Astrocyte (in vitro differentiated cells and primary cell): ENCODE data around the gene HSD3B7. TPM values are rescaled to one million over a fixed set of nuclear protein-coding genes. Genes with fewer than 3 reads are reported as not detected.

Experiments used
- DNase-seq: peaks from one replicate; pipeline ENCODE4 v3.0.0-alpha.2; 2010; ENCODE audit warnings: low read depth
- FAIRE-seq: peaks from 2 replicates; lab custom pipeline; 2011; peaks lifted over from hg19 to GRCh38; lab: Jason Lieb, UNC
- H2AFZ ChIP-seq: 2 replicates; pipeline ENCODE4 v1.6.0; 2012; ENCODE audit warnings: low read depth, low read length, inconsistent platforms
- H3K27ac ChIP-seq: 2 replicates; pipeline ENCODE4 v1.5.1; 2011; ENCODE audit warnings: low read depth, low read length, inconsistent platforms
- H3K27me3 ChIP-seq: 2 replicates; pipeline ENCODE4 v1.6.0; 2011; ENCODE audit warnings: low read length, inconsistent platforms; ENCODE audit not compliant: insufficient read depth
- H3K36me3 ChIP-seq: 2 replicates; pipeline ENCODE4 v1.5.1; 2011; ENCODE audit warnings: low read length, inconsistent platforms; ENCODE audit not compliant: insufficient read depth
- H3K4me1 ChIP-seq: 2 replicates; pipeline ENCODE4 v1.5.1; 2011; ENCODE audit warnings: low read length, inconsistent platforms; ENCODE audit not compliant: insufficient read depth
- H3K4me2 ChIP-seq: 2 replicates; pipeline ENCODE4 v1.6.0; 2012; ENCODE audit warnings: low read length, inconsistent platforms
- H3K4me3 ChIP-seq: 2 replicates; pipeline ENCODE4 v1.5.1; 2011; ENCODE audit warnings: low read depth, mild to moderate bottlenecking, low read length, inconsistent platforms; ENCODE audit not compliant: insufficient read depth
- H3K79me2 ChIP-seq: 2 replicates; pipeline ENCODE4 v1.6.0; 2012; ENCODE audit warnings: mild to moderate bottlenecking, low read length, inconsistent platforms; ENCODE audit not compliant: insufficient read depth
- H3K9ac ChIP-seq: 2 replicates; pipeline ENCODE4 v1.6.0; 2012; ENCODE audit warnings: mild to moderate bottlenecking, low read length, inconsistent platforms
- H3K9me3 ChIP-seq: 2 replicates; pipeline ENCODE4 v1.5.1; 2012; ENCODE audit warnings: low read depth, mild to moderate bottlenecking, low read length, inconsistent platforms; ENCODE audit not compliant: insufficient read depth
- H4K20me1 ChIP-seq: 2 replicates; pipeline ENCODE4 v1.6.0; 2012; ENCODE audit warnings: low read length, inconsistent platforms; ENCODE audit not compliant: insufficient read depth
- H3K27ac Mint-ChIP-seq: one replicate; pipeline ENCODE4 v1.8.0; 2021; ENCODE audit warnings: mild to moderate bottlenecking, mixed read lengths; ENCODE audit not compliant: unreplicated experiment
- H3K27me3 Mint-ChIP-seq: one replicate; pipeline ENCODE4 v1.8.0; 2021; ENCODE audit warnings: low read depth, mixed read lengths; ENCODE audit not compliant: unreplicated experiment
- H3K36me3 Mint-ChIP-seq: one replicate; pipeline ENCODE4 v1.8.0; 2021; ENCODE audit warnings: low read depth, mixed read lengths; ENCODE audit not compliant: unreplicated experiment
- H3K4me1 Mint-ChIP-seq: one replicate; pipeline ENCODE4 v1.8.0; 2021; ENCODE audit warnings: low read depth, mixed read lengths; ENCODE audit not compliant: unreplicated experiment
- H3K4me3 Mint-ChIP-seq: one replicate; pipeline ENCODE4 v1.8.0; 2021; ENCODE audit warnings: mild to moderate bottlenecking, moderate library complexity, mixed read lengths; ENCODE audit not compliant: unreplicated experiment
- H3K9me3 Mint-ChIP-seq: one replicate; pipeline ENCODE4 v1.8.0; 2021; ENCODE audit warnings: mild to moderate bottlenecking, mixed read lengths; ENCODE audit not compliant: unreplicated experiment
- CTCF ChIP-seq: IDR thresholded peaks from 2 replicates; pipeline ENCODE4 v1.5.1; 2011; ENCODE audit warnings: low read depth, mild to moderate bottlenecking, inconsistent platforms, low read length, moderate library complexity; ENCODE audit not compliant: insufficient read depth
- EZH2 ChIP-seq: IDR thresholded peaks from 2 replicates; pipeline ENCODE4 v1.6.1; 2012; ENCODE audit warnings: mild to moderate bottlenecking, low read length, inconsistent platforms; ENCODE audit not compliant: insufficient read depth
- total RNA-seq: library from RNA; stranded (reverse); gene quantifications from 2 replicates; pipeline ENCODE4 v1.2.1, GENCODE V29; 2021

Gene HSD3B7
- total RNA-seq, 1 donor from 2014 or later, result 8.3 TPM

- Histone ChIP-seq H3K4me3 (peak overlapping the region; percentile 57), H4K20me1 (no peaks in the 10 kb centered on the region), H2AFZ (peak overlapping the region; percentile 96), H3K36me3 (no peaks in the 10 kb centered on the region), H3K79me2 (no peaks in the 10 kb centered on the region), H3K27me3 (no peaks in the 10 kb centered on the region), H3K4me2 (peak overlapping the region; percentile 98), H3K9ac (peak overlapping the region; percentile 82), H3K27ac (peak overlapping the region; percentile 98), H3K4me1 (peaks cover 33% of the 10 kb centered on the region), H3K9me3 (no peaks in the 10 kb centered on the region)
- peaks cover 29% of the 10 kb centered on the region for H3K4me1 Mint-ChIP-seq
- H3K36me3 Mint-ChIP-seq, result peaks cover 10% of the 10 kb centered on the region
- no peak for DNase-seq
- FAIRE-seq, result no peak
- peak overlapping the region; percentile 78 for H3K4me3 Mint-ChIP-seq
- TF ChIP-seq CTCF (no peak), EZH2 (no peak)
- H3K9me3 Mint-ChIP-seq, result no peaks in the 10 kb centered on the region
- H3K27ac Mint-ChIP-seq, result peak overlapping the region; percentile 80
- no peaks in the 10 kb centered on the region for H3K27me3 Mint-ChIP-seq
These were observed 11.4 kb downstream of the HSD3B7 start for GRCh38 chr16:30996324-30996984.

GRCh38 chr16:30996985-30997724 lies 12.1 kb downstream of the HSD3B7 start:
- H3K4me2 ChIP-seq, result peak overlapping the region; percentile 98
- no peaks in the 10 kb centered on the region for H3K27me3 ChIP-seq
- H3K9ac ChIP-seq, result peak overlapping the region; percentile 90
- Mint-ChIP-seq H3K27me3 (no peaks in the 10 kb centered on the region), H3K36me3 (peaks cover 10% of the 10 kb centered on the region), H3K27ac (peak overlapping the region; percentile 99), H3K9me3 (no peaks in the 10 kb centered on the region), H3K4me1 (peaks cover 32% of the 10 kb centered on the region), H3K4me3 (peak overlapping the region; percentile 78)
- no peak for FAIRE-seq
- H3K9me3 ChIP-seq, result no peaks in the 10 kb centered on the region
- H3K4me1 ChIP-seq, result peaks cover 33% of the 10 kb centered on the region
- H3K27ac ChIP-seq, result peak overlapping the region; percentile 98
- TF ChIP-seq EZH2 (no peak), CTCF (no peak)
- peak overlapping the region; percentile 57 for H3K4me3 ChIP-seq
- DNase-seq, result peak; percentile 45
- H3K79me2 ChIP-seq, result peaks cover 5% of the 10 kb centered on the region
- no peaks in the 10 kb centered on the region for H3K36me3 ChIP-seq
- H4K20me1 ChIP-seq, result peaks cover 2% of the 10 kb centered on the region
- peak overlapping the region; percentile 96 for H2AFZ ChIP-seq
